Activated B cell treated with CpG ODN at 0.5 μM for 24 hours (primary cell): Measurements from ENCODE around the gene JARID2. TPM values are rescaled to one million over a fixed set of nuclear protein-coding genes. Genes with fewer than 3 reads are reported as not detected.

Experiments used
- ATAC-seq: fragments of 200-7000 bp; cut with Tn5 transposase; one replicate; pipeline ENCODE4 v1.10.0; 2021; ENCODE audit warnings: low read depth, mild to moderate bottlenecking, moderate library complexity
- CTCF ChIA-PET: fragments of 350-600 bp; sonication (Branson Sonifier 250); formaldehyde crosslinking; loops from one replicate; lab custom pipeline; 2021; ENCODE audit warnings: antibody characterized with exemption; lab: Charles Lee
- POLR2A ChIA-PET: fragments of 350-600 bp; sonication (Branson Sonifier 250); formaldehyde crosslinking; loops from one replicate; lab custom pipeline; 2021; ENCODE audit warnings: antibody characterized with exemption; lab: Charles Lee
- DNase-seq: peaks from one replicate; pipeline ENCODE4 v3.0.0; 2022
- H3K27ac Mint-ChIP-seq: one replicate; pipeline ENCODE4 v1.8.0; 2020; ENCODE audit warnings: mixed read lengths
- H3K27me3 Mint-ChIP-seq: one replicate; pipeline ENCODE4 v1.8.0; 2021; ENCODE audit warnings: mixed read lengths
- H3K36me3 Mint-ChIP-seq: one replicate; pipeline ENCODE4 v1.8.0; 2021; ENCODE audit warnings: low read depth, mixed read lengths
- H3K4me1 Mint-ChIP-seq: one replicate; pipeline ENCODE4 v1.8.0; 2021; ENCODE audit warnings: mixed read lengths
- H3K4me3 Mint-ChIP-seq: one replicate; pipeline ENCODE4 v1.8.0; 2020; ENCODE audit warnings: mild to moderate bottlenecking, mixed read lengths
- H3K9me3 Mint-ChIP-seq: one replicate; pipeline ENCODE4 v1.8.0; 2020; ENCODE audit warnings: mixed read lengths
- intact Hi-C: fragments of 100-400 bp; cut with micrococcal nuclease; formaldehyde crosslinking; loops from one replicate; pipeline ENCODE4 v1.15.1; 2024
- total RNA-seq: library from RNA; stranded (reverse); gene quantifications from 2 replicates; pipeline ENCODE4 v1.2.3, GENCODE V29; 2022
- TF ChIP-seq, protein P1 (sequence below): fragments of 200-600 bp; IDR thresholded peaks from one replicate; pipeline ENCODE4 v1.8.0; 2022; ENCODE audit warnings: antibody characterized with exemption, mild to moderate bottlenecking

The JARID2 gene
- total RNA-seq, 1 donor from 2014 or later, result 28.5 TPM

DNA sequence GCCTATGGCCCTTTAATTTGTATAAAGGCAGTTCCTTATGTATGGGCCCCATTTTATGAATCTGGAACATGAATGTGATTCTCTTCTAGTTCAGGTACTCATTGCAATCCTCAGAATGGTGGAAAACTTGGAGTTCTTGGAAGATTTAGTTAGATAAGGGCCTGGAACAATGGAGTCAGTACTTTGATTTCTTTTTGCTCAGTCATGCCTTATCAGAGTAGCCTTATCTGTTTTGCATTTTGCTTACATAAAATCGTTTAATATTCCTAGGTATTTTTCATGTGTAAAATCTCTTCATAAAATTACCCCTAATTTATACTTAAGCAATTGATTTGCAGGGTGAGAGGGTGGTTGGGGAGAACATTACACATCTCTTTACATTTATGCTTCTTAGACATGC is 160.6 kb downstream of the JARID2 start:
- Mint-ChIP-seq H3K4me1 (peaks cover 88% of the 10 kb centered on the region), H3K27ac (no peak overlapping the region), H3K36me3 (peaks cover 10% of the 10 kb centered on the region), H3K4me3 (no peak overlapping the region), H3K27me3 (no peaks in the 10 kb centered on the region), H3K9me3 (no peaks in the 10 kb centered on the region)
- intact Hi-C loops, result no loop called here
- TF ChIP-seq, protein P1, sequence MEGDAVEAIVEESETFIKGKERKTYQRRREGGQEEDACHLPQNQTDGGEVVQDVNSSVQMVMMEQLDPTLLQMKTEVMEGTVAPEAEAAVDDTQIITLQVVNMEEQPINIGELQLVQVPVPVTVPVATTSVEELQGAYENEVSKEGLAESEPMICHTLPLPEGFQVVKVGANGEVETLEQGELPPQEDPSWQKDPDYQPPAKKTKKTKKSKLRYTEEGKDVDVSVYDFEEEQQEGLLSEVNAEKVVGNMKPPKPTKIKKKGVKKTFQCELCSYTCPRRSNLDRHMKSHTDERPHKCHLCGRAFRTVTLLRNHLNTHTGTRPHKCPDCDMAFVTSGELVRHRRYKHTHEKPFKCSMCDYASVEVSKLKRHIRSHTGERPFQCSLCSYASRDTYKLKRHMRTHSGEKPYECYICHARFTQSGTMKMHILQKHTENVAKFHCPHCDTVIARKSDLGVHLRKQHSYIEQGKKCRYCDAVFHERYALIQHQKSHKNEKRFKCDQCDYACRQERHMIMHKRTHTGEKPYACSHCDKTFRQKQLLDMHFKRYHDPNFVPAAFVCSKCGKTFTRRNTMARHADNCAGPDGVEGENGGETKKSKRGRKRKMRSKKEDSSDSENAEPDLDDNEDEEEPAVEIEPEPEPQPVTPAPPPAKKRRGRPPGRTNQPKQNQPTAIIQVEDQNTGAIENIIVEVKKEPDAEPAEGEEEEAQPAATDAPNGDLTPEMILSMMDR, result no peak
- DNase-seq (no peak), ATAC-seq (no peak)
- CTCF ChIA-PET, result no interaction called here
- POLR2A ChIA-PET, result no interaction called here

DNA sequence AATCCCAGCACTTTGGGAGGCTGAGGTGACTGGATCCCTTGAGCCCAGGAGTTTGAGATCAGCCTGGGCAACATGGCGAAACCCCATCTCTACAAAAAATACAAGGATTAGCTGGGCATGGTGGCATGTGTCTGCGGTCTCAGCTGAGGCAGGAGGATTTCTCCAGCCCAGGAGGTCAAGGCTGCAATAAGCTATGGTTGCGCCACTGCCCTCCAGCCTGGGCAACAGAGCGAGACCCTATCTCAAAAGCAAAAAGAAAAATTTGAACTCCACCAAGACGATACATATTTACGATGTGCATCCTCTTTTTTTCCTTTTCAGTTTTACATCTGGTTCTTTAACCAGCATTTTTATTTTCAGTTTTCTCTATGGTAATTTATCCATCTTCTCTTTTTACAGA is 162.1 kb downstream of the JARID2 start:
- H3K27me3 Mint-ChIP-seq, result no peaks in the 10 kb centered on the region
- H3K27ac Mint-ChIP-seq, result no peak overlapping the region
- peaks cover 21% of the 10 kb centered on the region for H3K36me3 Mint-ChIP-seq
- H3K4me3 Mint-ChIP-seq, result no peak overlapping the region
- H3K4me1 Mint-ChIP-seq, result peaks cover 81% of the 10 kb centered on the region
- intact Hi-C loops, result no loop called here
- ChIA-PET POLR2A (no interaction called here), CTCF (no interaction called here)
- TF ChIP-seq, protein P1, result no peak
- no peak for ATAC-seq
- no peaks in the 10 kb centered on the region for H3K9me3 Mint-ChIP-seq
- DNase-seq, result no peak

DNA sequence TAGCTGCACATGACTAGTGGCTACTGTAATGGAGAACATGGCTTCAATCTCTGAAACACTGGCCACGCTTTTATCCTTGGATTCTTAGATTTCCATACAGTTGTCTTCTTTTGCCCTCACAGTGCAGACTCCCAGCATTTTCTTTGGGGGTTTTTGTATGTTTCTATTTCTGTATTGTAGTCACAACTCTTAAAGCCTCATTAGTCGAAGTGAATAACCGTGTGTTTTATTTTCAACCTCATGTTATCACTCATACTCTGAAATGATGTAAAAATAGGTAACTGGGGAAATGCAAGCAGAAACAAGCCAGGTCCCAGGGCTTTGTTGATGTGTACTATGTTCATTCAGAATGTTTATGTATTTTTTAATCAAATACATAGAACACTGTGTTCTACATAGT is 162.9 kb downstream of the JARID2 start:
- Mint-ChIP-seq H3K9me3 (no peaks in the 10 kb centered on the region), H3K4me3 (no peak overlapping the region), H3K36me3 (peaks cover 28% of the 10 kb centered on the region), H3K27me3 (no peaks in the 10 kb centered on the region), H3K4me1 (peaks cover 73% of the 10 kb centered on the region), H3K27ac (no peak overlapping the region)
- no peak for ATAC-seq
- POLR2A ChIA-PET, result no interaction called here
- CTCF ChIA-PET, result no interaction called here
- TF ChIP-seq, protein P1, result no peak
- DNase-seq, result no peak
- intact Hi-C loops, result no loop called here

DNA sequence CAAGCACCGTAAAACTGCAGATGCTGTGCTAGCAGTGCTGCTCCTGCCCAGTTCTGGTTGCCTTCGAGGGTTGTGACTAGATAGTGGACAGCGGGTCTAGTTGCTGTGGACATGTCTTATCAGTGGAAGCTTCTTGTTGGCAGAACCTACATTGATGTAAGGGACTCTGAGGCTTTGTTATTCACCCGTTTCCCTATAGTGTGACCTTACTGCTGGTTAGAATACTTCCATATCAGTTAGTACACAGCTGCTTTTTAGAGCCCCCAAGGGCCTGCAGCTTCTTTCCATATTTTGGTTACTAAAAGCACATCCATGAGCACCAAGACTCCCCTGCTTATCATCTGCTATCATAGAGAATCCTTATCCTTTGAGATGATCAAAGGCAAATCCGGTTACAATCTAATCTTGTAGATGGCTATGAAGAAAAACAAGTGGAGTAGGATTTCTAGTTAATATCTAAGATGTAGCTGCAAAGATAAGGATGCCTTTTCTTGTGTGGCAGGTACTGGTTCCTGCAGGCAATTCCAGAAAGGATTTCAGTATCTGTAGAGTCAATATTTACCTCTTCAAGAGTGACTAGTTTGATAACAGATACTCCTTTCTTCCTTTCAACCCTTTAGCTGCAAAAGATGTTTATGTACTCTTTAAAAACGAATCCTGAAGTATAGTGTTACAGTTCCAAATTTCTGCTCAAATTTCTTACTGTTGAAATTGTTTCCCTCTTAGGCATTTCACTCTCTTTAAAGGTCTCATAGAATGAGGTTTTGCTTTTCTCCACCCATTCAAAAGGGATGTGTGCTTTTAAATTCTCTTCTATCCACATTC is 163.6 kb downstream of the JARID2 start:
- Mint-ChIP-seq H3K27ac (no peak overlapping the region), H3K36me3 (peaks cover 35% of the 10 kb centered on the region), H3K4me3 (no peak overlapping the region), H3K27me3 (no peaks in the 10 kb centered on the region), H3K4me1 (peaks cover 70% of the 10 kb centered on the region), H3K9me3 (no peaks in the 10 kb centered on the region)
- TF ChIP-seq, protein P1, result no peak
- POLR2A ChIA-PET, result interaction anchor here (0.6 kb wide), 1 partner anchor 29 kb away, joined by 3 read pairs; no protein-coding TSS in a partner anchor
- DNase-seq (no peak), ATAC-seq (no peak)
- CTCF ChIA-PET, result interaction anchor here (1.0 kb wide), 1 partner anchor 19 kb away, joined by 3 read pairs; no protein-coding TSS in a partner anchor
- intact Hi-C loops, result no loop called here

DNA sequence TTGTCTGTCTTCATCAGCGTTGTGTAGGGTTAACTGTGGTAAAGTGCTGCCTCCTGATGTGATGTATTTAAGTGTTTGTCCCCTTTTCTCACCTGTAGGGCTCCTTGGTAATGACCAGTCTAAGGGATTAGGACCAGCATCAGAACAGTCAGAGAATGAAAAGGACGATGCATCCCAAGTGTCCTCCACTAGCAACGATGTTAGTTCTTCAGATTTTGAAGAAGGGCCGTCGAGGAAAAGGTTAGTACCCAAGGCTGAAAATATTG is 164.2 kb downstream of the JARID2 start:
- H3K4me1 Mint-ChIP-seq, result peaks cover 65% of the 10 kb centered on the region
- H3K27me3 Mint-ChIP-seq, result no peaks in the 10 kb centered on the region
- H3K9me3 Mint-ChIP-seq, result no peaks in the 10 kb centered on the region
- intact Hi-C loops, result no loop called here
- H3K27ac Mint-ChIP-seq, result no peak overlapping the region
- no peak for DNase-seq
- TF ChIP-seq, protein P1, result no peak
- peaks cover 37% of the 10 kb centered on the region for H3K36me3 Mint-ChIP-seq
- no peak for ATAC-seq
- POLR2A ChIA-PET, result no interaction called here
- no peak overlapping the region for H3K4me3 Mint-ChIP-seq
- CTCF ChIA-PET, result interaction anchor here (1.0 kb wide), 1 partner anchor 19 kb away, joined by 3 read pairs; no protein-coding TSS in a partner anchor
